Stimulated activated CD8-positive, alpha-beta memory T cell treated with anti-CD3 and anti-CD28 coated beads, Interleukin-7, amount 100 ng/mL, for 1 hour (primary cell): Measurements from ENCODE around the gene FOSB.

Experiments used
- DNase-seq, 2 donors: peaks; one replicate each; pipeline ENCODE4 v3.0.0-alpha.2; 2020; ENCODE audit warnings: low read depth in 2 of 2

The FOSB gene

GRCh38 chr19:45468159-45468651 is 409 bp downstream of the FOSB start:
- DNase-seq = no peak

GRCh38 chr19:45468803-45469131 is 971 bp downstream of the FOSB start:
- no peak for DNase-seq

- peak; percentile 81 to 84 for DNase-seq
Measured at GRCh38 chr19:45469132-45469944, 1.5 kb downstream of the FOSB start.

DNA sequence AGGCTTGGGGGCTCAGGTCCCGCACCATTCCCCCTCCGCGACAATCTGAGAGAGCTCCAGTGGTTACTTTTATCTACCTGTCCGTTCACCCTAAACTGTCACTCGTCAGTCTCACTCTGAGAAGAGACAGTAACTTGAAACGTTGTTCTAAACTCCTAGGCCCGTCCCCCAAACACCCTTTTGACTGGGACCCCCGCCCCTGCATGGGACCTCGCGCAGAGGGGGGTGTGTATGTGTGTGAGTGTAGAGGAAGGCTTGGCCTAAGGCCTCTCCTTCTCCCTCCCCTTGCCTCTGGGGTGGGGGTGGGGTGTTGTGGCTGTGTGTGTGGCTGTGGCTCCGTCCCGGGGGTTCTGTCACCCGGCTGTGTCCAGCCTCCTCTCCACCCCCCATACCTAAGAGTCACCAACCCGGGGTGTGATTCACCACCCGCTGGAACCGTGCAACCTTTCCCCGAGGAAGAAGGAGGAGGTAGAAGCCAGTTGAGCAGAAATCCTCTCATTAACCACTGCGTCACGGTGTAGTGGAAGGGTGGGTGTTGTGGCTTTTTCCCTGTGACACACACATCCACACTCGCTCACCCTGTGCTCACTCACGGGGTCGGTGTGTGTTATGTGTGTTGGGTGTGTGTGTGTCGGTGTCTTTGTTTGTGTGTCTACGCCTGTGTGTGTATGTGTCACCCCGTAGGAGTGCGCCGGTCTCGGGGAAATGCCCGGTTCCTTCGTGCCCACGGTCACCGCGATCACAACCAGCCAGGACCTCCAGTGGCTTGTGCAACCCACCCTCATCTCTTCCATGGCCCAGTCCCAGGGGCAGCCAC is 2.4 kb downstream of the FOSB start:
- DNase-seq = no peak

GRCh38 chr19:45470762-45471081 is 2.9 kb downstream of the FOSB start:
- no peak for DNase-seq

- no peak for DNase-seq
Measured at GRCh38 chr19:45471111-45471930, 3.5 kb downstream of the FOSB start.

DNA sequence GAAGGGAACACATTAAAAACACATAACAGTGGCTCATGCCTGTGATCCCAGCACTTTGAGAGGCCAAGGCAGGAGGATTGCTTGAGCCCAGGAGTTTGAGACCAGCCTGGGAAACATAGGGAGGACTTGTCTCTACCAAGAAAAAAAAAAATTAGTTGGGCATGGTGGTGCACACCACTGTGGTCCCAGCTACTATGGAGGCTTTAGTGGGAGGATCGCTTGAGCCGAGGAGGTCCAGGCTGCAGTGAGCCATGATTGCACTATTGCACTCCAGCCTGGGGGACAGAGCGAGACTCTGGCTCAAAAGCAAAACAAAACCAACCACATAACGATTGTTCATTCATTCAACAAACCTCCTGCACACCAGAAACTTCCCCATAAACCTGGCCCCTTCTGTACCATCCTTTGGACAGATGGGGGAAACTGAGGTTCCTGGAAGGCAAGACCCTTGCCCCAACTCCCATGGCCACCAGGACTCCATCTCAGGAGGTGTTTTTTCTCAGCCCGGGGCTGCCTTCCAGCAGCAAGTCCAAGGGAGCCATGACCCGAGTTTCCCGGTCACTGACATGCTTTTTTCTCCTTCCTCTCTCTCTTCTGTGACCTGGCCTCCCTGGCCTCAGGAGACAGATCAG is 4.3 kb downstream of the FOSB start:
- no peak for DNase-seq

GRCh38 chr19:45472563-45473366 is 5.0 kb downstream of the FOSB start:
- no peak for DNase-seq

GRCh38 chr19:45473367-45473681 is 5.5 kb downstream of the FOSB start:
- no peak for DNase-seq

DNA sequence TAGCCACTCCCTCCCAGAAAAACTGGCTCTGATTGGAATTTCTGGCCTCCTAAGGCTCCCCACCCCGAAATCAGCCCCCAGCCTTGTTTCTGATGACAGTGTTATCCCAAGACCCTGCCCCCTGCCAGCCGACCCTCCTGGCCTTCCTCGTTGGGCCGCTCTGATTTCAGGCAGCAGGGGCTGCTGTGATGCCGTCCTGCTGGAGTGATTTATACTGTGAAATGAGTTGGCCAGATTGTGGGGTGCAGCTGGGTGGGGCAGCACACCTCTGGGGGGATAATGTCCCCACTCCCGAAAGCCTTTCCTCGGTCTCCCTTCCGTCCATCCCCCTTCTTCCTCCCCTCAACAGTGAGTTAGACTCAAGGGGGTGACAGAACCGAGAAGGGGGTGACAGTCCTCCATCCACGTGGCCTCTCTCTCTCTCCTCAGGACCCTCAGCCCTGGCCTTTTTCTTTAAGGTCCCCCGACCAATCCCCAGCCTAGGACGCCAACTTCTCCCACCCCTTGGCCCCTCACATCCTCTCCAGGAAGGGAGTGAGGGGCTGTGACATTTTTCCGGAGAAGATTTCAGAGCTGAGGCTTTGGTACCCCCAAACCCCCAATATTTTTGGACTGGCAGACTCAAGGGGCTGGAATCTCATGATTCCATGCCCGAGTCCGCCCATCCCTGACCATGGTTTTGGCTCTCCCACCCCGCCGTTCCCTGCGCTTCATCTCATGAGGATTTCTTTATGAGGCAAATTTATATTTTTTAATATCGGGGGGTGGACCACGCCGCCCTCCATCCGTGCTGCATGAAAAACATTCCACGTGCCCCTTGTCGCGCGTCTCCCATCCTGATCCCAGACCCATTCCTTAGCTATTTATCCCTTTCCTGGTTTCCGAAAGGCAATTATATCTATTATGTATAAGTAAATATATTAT is 6.1 kb downstream of the FOSB start:
- no peak for DNase-seq

- DNase-seq = no peak
Measured at GRCh38 chr19:45474606-45475521, 7.1 kb downstream of the FOSB start.

- DNase-seq = no peak
Measured at GRCh38 chr19:45475537-45476291, 7.9 kb downstream of the FOSB start.

DNA sequence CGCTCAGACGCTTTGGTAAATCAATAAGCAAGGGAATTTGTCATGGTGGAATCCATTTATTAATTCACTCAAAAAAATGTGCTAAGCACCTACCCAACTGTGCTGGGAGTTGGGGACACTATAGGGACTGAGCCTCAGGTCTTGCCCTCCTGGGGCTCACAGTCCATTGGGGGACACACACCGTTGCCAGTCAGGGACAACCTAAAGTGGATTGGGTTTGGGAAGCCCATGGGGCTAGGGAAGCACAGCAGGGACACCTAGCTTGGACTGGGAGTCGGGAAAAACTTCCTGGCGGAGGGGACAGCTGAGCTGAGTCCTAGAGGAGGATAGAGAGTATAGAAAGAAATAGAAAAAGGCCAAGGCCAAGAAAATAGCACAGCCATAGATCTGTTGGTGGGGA is 8.5 kb downstream of the FOSB start:
- no peak for DNase-seq

GRCh38 chr19:45477186-45477585 is 9.4 kb downstream of the FOSB start:
- no peak for DNase-seq

DNA sequence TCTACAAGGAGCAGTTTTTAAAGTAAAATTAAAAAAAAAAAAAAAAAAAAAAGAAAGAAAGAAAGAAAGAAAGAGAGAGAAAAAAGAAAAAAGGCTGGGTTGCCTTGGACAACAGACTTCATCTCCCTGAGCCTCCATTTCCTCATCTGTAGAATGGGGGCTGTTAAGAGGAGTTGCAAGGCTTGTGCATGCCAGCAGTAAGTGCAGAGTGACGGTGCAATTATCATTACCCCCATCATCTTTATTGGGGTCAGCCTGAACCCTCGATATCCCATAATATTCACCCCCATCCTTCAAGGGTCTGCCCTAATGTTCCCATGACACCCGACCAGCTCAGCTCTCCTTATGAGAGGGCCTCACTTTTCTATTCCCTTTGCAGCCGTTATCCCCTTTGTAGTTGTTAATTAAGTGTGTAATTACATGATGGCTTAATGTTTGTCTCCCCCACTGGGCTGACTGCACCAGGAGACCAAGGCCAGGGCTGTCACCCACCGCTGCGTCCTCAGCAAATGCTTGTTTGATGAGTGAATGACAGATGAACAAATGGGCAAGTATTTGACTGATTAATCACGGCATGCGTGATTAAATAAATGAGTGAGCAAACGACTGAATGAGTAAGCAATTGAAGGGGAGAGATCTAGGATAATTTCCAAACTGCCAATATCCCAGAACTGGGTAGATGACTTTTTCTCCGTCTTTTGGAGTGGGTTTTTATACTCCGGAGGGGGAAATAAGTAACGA is 10.1 kb downstream of the FOSB start:
- no peak for DNase-seq

DNA sequence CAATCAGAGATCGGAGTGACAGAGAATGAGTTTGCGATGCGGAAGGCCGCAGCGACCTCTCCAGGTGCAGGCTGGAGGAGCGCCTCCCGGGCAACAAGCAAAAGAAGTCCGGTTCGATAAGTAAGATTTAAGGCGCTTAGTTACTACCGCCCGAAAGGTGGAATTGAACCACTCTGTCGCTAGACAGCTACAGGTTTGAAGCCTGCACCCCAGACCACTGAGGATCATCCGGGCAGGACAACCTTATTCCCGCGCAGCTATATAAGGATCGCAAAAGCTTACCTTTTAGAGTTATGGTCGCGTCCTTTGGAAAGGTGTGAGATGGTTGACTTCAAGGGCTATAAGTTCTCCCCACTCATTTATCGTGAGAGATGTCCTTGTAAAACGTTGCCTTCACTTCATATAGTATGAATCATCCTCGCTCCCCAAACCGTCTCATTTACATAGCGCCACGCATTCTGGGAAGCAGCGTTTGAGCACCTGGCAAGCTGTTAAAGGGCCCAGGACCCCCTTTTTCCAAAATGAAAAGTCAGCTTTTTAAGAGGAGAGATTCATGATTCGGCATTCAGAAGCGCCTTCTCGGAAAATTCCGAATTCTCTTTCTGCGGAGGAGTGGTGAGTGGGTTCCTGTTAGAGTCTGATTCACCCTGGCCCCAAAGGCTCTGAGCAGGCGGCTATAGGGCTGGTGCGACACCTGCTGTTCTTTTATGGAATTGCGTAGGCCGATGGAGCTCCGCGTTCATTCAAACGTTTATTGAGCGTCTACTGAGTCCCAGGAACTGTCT is 10.8 kb downstream of the FOSB start:
- peak; percentile 78 to 83 for DNase-seq

- DNase-seq = no peak
Measured at GRCh38 chr19:45483033-45483432, 15.2 kb downstream of the FOSB start.
